GM18511 (cell line): ENCODE measurements around the gene PID1.

Experiments
- ATAC-seq: cut with Tn5 transposase; IDR thresholded peaks from one replicate; pipeline ENCODE4 v1.9.1; 2021; ENCODE audit warnings: mild to moderate bottlenecking, moderate library complexity; ENCODE audit not compliant: unreplicated experiment

The PID1 gene

DNA sequence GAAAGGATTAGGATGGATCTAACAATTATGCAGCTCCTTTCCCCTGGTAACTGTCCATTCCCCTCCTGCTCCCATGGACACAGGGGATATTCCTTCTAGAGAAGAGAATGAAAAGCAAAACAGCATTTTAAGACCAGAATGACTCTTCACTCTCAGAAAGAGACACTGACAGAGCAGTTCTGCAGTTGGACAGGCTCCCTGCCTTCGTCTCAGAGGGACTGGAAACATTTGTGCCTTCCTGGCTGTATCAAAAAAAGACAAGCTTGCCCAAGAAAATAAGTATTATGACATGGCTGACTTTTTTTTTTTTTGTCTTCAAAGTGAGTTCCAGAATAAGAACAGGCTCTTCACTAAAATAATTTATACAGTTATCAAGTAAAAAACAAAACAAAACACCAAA is 9.5 kb downstream of the PID1 start:
- ATAC-seq: no peak

DNA sequence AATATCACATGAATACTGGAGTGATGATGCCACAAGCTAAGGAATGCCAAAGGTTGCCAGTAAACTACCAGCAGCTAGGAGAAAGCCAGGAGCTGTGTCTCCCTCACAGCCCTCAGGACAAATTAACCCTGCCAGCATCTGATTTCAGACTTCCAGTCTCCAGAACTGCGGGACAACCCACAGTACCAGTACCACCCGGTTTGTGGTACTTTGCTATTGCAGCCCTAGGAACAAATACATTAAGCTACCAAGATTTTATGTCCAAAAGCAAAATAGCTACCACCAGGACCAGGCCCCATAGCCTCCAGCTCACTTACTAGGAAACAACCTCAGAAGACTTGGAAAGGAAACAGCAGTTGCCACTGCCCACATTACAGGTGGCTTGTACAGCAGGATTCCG is 10.0 kb downstream of the PID1 start:
- no peak for ATAC-seq

DNA sequence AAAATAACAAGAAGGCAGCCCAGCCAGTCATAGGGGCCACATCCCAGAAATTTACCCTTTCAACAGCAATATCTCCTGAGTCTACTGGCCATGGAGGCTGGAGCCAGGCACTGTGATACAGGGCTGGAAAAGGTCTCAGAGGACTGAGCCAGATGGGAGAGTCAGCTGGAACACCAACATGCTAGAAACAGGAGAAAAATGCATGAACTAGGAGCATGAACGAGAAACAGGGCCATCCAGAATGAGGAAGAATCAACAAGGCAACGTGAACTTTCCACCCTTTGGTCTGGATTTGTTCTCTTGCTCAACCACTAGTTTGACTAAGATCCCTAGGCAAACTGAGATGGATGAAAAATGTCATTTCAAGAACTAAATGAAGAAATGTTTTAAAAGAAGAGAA is 13.1 kb downstream of the PID1 start:
- no peak for ATAC-seq

DNA sequence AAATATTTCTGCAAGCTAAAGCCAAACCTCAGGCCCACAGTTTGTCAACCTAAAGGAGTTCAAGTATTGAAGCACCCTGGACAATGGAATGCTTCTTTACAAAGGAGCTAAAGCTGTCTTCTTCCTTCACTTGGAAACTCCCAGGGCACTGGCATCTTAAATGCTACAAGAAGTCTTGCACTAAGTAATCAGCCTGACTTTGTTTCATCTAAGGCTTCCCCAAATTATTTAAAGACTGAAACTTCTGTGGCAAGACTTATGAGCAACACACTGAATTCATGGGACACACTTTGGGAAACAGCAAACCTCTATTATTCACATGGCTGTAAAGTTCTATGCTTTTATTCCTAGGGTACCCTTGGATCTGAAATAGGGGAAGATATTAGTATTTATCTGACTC is 14.7 kb downstream of the PID1 start:
- ATAC-seq: no peak

DNA sequence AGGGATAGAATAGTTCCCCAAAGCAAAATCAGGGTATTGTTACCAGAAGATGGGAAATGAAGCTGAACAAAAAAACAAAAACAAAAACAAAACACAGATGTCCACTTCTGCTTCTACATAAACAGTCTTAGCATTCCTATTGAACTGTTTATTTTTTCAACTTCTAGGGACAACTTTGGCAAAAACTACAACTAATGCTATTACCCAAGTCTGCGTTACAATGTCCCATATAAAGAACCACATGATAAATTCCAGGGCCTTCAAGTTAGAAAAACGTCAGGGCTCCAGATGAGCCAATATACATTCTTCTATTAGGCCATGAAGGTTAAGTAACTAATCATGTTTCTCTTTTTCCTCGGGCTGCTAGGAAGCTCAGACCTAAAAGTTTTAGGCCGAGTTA is 16.9 kb downstream of the PID1 start:
- ATAC-seq: no peak

DNA sequence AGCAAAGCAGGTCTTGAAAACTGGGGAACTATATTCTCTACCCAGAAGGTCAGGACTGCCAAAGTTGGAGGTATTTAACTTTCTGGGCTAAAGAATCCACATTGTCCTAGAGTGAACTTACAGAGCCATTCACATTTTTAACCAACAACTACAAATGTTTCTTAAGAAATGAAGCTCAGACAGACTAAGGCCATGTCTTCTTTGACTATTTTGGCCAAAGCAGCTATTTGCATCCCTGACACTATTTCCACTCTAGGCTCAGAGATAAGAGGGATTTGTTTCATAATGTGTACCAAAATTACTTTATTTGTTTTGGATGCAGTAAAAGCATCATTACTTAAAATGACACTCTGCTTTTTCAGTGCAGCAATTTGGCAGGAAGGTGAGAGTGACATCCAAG is 18.1 kb downstream of the PID1 start:
- ATAC-seq: no peak

DNA sequence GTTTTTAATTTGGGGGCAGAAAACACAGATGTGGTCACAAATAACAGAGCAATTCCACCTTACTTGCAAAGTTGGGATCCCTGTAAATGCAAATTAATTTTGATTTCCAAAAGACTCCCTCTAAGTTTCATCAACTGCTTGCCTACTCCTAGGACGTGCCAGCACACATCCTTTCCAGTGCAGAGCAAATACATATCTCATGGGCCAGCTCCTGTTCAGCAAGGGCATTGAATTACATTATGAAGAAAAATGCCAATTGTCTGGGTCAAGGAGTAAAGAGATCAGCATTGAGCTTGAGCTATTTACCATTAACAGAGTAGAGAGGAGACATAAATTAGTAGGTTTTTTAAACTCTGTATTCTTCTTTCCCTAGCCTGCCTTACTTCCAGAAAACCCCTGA is 18.8 kb downstream of the PID1 start:
- no peak for ATAC-seq

DNA sequence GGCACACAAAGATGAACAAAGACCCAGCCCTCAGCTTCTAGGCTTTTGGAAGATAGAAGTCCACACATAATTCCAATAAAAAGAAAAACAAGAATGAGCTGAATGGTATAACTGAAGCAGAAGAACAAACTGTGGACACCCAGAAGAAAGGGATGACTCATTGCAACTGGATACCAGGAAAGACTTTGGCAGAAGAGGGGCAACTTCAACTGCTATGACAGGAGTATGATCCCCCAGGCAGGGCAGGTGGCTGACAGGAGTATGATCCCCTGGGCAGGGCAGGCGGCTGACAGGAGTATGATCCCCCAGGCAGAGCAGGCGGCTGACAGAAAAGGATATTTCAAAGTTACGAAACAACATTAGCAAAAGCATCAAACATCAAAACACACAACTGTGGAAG is 21.6 kb downstream of the PID1 start:
- no peak for ATAC-seq

DNA sequence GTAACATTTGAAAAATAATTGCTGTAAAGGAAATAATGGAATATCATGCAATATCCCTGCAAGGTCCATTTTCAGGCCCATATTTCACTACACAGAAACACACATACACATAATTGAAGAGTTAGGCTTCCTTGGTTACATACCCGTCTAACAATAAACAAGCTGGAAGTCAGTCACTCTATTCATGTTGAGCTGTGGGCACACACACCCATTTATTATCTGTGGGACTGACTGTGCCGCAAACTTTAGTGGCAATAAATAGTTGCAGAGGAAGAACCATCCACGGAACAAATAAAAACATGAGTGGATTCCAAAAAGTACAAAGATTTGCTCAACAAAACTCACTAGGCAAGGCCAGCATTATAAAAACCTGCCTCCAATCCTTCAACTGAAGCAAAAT is 24.8 kb downstream of the PID1 start:
- no peak for ATAC-seq

DNA sequence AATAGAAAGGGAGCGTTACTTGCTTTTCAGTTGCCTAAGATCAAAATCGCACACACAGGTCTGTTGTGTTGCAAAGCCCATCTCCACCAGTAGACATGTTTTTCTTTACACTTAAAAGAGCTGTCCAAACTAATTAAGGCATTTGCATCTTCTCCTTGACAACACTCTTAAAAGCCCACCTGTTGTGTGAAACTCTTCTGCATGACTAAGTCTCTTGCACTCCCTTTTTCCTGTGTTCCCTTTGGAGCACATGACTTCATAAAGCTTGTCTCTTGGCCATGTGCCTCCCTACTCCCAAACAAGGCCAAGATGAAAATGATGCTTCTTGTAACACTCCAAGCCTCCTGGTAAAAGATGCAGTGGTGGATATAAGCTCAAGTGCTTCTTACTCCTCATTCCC is 26.1 kb downstream of the PID1 start:
- ATAC-seq: no peak

DNA sequence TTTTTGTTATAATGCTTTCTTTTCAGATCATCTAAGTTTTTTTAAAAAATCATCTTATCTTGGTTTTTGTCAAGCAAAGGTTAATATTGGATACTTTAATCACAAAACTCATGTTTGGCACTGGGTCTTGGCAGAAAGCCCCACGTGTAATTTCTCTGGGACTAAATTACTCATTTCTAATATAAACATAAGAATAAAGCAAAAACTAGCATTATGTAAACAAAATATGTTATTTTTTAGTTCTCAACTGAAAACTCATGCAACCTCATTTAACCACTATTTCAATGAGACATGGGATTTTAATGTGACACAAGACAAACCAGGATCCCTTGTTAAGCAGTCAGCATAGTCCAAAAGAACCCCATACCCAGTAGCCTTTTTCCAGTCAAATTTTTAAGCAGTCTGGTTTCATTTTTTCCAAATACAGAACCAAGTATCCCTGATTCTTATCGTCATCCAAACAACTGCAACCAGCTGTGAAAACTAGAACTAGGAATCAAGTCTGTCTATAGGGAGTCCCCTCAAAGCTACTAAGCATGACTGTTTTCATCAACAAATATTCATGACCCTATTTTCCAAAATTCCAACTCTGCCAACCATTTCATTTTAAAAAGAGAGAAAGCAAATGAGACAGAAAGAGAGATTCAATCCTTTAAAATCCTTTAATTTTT is 27.1 kb downstream of the PID1 start:
- ATAC-seq: no peak

DNA sequence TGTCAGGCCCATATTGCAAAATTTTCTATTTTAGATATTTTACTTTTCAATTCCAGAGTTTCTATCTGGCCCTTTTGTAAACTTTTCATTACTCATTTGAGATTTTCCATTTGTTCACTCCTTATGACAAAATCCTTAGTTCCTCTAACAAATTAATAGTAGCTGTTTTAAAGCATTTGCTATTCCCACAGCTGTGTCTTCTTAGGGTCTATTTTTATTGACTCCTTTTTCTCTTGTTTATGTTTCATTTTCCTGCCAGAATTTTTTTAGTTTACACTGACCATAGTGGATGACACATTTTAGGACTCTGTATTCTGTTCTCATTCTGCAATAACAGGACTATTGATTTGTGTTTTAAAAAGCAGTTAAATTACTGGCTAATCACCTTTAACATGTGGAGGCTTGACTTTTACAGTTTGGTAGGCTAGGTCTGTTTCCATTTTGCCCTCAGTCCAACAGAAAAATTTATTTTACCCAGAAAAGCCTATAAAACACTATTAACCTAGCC is 30.0 kb downstream of the PID1 start:
- ATAC-seq: no peak

DNA sequence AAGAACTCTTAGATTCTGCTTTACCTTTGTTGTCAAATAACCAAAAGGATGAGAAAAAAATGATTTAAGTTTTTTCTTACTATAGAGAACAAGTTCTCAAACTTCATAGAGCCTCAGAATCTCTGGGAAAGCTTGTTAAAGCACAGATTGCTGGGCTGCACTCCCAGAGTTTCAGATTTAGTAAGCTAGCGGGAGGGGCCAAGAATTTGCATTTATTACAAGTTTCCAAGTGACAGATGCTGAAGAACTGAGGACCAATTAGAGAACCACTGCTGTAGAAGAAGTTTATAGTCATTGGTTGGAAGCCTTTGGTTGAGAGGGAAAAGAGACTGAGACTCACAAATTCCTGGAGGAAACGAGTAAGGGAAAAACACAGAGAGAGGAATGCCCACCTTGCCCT is 32.1 kb downstream of the PID1 start:
- no peak for ATAC-seq

DNA sequence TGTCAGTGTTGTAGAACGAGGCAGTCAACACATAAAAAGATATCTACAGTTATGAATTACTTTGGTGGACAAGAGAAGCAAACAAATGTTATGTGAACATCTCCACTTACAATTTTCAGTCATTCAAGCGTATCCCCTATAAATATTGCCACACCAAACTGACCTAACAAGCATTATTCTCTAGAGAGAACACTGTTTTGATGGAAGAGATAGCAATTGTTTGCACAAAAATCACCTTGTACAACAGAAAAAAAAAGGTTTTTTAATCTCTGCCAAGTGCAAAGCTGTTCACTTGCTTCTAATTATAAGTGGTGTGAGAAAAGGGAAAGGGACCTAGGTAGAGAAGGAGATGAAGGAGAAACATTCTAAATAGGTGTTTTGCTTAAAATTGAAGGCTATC is 33.8 kb downstream of the PID1 start:
- no peak for ATAC-seq

DNA sequence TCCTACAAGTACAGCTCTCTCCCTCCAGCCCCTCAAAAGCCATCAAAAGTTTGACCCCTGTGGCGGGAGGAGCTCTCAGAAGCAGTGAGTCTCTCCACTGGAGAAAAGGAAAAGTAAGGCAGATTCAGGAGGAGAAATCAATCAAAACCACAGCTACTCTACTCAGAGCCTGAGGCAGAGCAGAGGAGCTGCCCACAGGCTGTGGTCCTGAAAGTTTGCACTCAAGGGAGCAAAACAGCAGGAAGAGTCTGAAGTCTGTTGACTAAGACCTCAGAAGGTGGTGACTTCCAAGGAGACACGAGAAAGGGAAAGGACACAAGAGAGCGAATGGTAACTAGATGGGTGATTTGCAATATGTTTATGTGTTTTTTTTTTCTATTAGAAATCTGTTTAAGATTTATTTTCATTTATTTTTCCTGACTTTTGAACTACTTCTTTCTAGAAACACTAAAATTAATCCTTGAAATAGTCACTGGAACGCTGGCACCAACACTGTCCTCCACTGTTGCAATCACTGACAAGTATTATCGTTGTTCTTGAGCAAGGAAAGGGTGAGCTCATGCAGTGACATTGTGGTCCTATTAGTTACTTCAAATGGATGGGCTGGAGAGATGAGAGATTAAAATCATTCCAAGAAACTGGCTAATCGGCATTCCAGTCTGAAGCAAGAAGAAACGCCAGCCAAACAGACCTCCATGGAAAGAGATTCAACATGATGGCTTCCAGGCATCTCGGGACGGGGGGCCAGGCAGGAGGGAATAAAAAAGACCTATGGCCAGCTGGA is 35.8 kb downstream of the PID1 start:
- ATAC-seq: no peak

DNA sequence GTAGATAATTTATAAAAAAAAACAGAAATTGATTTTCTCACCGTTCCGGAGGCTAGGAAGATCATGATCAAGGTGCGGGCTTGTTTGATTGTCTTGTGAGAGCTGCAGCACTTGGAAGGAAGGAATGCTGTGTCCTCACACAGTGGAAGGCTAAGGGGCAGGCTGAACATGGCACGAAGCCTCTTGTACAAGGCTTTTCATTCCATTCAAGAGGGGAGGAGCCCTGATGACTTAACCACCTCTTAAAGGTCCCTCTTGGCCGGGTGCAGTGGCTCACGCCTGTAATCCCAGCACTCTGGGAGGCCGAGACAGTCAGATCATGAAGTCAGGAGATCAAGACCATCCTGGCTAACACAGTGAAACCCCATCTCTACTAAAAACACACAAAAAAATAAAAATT is 39.2 kb downstream of the PID1 start:
- no peak for ATAC-seq

DNA sequence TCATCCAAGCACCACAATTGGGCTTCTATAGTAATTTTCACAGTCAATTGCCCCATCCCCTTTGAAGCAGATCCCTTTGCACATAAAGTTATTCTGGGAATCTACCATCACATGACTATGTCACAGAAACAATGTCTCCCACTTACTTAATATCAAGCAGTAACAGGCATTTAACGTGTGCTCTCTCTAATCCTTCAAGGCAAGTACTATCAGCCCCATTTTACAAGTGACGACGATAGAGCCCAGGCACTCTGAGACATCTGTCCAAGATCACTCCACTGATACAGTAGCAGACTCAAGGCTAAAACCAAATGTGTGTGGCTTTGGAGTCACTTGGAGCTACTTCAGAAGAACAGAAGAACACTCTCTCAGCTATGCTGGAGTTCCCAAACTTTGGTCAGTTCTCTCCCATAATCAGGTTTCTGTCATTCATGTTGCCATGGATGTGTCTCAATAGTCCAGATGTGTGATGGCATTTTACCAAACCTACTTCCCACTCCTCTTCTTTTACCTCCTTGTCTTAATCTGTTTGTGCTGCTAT is 39.7 kb downstream of the PID1 start:
- no peak for ATAC-seq

DNA sequence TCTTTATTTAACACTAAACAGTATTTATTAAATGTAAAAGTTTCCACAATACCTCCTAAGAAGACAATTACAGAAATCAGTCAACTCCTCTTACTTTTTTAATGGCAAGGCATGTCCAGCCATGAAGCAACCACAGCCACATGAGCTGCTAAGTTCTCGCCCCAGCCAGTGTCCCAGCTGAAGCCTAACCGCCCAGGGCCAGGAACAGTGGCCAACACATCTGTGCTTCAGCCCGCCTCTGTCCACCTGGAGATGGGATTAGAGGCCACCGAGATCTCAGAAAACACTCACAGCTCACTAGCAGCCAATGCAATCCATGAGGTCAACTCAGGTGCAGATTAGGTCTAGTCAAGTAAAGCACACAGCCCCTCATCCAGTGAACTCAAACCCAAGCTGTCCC is 40.2 kb downstream of the PID1 start:
- no peak for ATAC-seq

DNA sequence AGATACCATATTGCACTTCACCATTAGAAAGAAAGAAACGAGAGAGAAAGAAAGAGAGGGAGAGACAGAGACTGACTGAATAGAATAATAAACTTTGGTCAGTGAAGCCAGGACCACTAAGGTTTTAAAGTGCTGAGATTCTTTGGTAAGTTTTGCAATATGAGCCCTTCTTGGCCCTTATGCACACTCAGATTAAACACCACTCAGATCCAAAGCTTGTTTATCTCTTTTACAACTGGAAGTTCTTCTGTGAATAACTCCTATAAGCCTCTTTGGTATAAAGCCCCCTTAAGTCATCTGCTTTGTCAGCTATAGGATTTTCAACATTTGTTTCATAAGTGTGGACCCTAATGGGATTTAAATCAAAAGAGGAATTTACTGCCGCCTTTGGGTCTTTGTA is 40.8 kb downstream of the PID1 start:
- ATAC-seq: no peak

DNA sequence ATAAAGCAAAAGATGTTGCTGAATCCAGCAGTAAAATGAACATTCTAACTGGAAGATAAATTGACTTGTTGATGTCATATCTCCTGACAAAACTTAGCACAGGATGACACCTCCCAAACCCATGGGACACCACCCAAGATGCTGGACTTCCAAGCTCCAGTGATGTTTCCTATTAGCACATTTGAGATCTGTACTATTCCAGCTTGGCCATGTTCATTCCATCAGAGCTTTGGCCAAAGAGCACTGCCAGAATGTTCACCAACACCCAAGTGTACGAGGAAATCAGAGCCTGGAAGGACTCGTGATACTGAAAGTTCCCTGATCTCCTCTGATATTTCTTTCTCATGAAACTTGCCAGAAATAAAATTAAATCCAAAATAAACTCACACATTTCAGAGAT is 44.7 kb downstream of the PID1 start:
- ATAC-seq: no peak

DNA sequence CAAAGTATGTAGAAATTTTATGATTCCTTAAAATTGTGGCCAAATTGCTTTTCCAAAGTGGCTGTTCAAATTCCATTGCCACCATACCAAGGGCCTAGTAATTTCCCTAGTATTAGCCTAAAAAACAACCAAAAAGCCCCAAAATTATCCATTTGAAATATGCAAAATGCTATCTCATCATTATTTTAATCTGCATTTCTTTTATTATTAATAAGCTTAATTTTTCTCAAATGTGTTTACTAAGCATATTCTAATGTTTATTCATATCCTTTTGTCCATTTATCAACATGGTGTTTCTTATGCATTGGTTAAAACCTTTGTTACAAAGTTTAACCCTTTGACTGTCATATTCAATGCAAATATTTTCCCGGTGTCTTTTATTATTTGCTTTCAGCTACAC is 48.0 kb downstream of the PID1 start:
- no peak for ATAC-seq

DNA sequence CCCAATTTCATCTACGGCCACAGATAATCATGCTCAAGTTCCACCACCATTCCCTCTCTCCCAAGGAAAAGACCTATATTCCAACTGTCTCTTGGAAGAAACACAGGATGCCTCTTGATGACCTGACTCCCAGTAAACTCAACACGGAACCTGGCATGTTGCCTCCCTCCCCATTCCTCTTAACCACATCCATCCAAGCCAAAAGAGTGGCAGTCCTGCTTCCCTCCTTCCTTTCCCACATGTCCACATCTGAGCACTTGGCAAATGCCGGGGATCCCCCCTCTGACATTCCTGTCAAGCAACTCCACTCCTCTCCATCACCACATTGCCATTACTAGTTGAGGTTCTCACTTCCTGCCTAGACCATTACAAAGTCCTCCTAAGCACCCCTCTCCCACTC is 49.4 kb downstream of the PID1 start:
- ATAC-seq: no peak
